ENCODE results near the gene WDR54. TPM values are rescaled to one million over a fixed set of nuclear protein-coding genes. Genes with fewer than 3 reads are reported as not detected.

WDR54 gene
- total RNA-seq, 1 donor from 2014 or later: 11.2 TPM

- Mint-ChIP-seq H3K27me3 (ENCODE audit: low read depth) (no peaks in the 10 kb centered on the region), H3K27ac (ENCODE audit: unreplicated experiment) (no peak overlapping the region), H3K9me3 (ENCODE audit: low read depth) (no peaks in the 10 kb centered on the region), H3K4me3 (ENCODE audit: unreplicated experiment) (no peak overlapping the region), H3K4me1 (ENCODE audit: low read depth) (no peaks in the 10 kb centered on the region), H3K36me3 (ENCODE audit: low read depth) (no peaks in the 10 kb centered on the region)
- no peak for DNase-seq (ENCODE audit: low spot score)
- TF ChIP-seq CTCF (IDR thresholded peaks at IDR 0.05): no peak
Observed at GRCh38 chr2:74401891-74402290, 19.6 kb upstream of the WDR54 start.

GRCh38 chr2:74406035-74406434 is 15.5 kb upstream of the WDR54 start:
- no peak for TF ChIP-seq CTCF (IDR thresholded peaks at IDR 0.05)
- Mint-ChIP-seq H3K27ac (ENCODE audit: unreplicated experiment) (no peak overlapping the region), H3K36me3 (ENCODE audit: low read depth) (no peaks in the 10 kb centered on the region), H3K9me3 (ENCODE audit: low read depth) (no peaks in the 10 kb centered on the region), H3K4me1 (ENCODE audit: low read depth) (no peaks in the 10 kb centered on the region), H3K4me3 (ENCODE audit: unreplicated experiment) (no peak overlapping the region), H3K27me3 (ENCODE audit: low read depth) (peaks cover 10% of the 10 kb centered on the region)
- DNase-seq (ENCODE audit: low spot score): no peak

GRCh38 chr2:74407682-74408081 is 13.8 kb upstream of the WDR54 start:
- peaks cover 10% of the 10 kb centered on the region for H3K27me3 Mint-ChIP-seq (ENCODE audit: low read depth)
- H3K4me3 Mint-ChIP-seq (ENCODE audit: unreplicated experiment): no peak overlapping the region
- no peak for DNase-seq (ENCODE audit: low spot score)
- no peaks in the 10 kb centered on the region for H3K4me1 Mint-ChIP-seq (ENCODE audit: low read depth)
- H3K36me3 Mint-ChIP-seq (ENCODE audit: low read depth): no peaks in the 10 kb centered on the region
- TF ChIP-seq CTCF (IDR thresholded peaks at IDR 0.05): no peak
- no peaks in the 10 kb centered on the region for H3K9me3 Mint-ChIP-seq (ENCODE audit: low read depth)
- no peak overlapping the region for H3K27ac Mint-ChIP-seq (ENCODE audit: unreplicated experiment)

- no peaks in the 10 kb centered on the region for H3K9me3 Mint-ChIP-seq (ENCODE audit: low read depth)
- H3K4me3 Mint-ChIP-seq (ENCODE audit: unreplicated experiment): no peak overlapping the region
- no peak overlapping the region for H3K27ac Mint-ChIP-seq (ENCODE audit: unreplicated experiment)
Observed at GRCh38 chr2:74413001-74413698, 8.4 kb upstream of the WDR54 start.

GRCh38 chr2:74414441-74414840 is 7.1 kb upstream of the WDR54 start:
- no peak overlapping the region for H3K4me3 Mint-ChIP-seq (ENCODE audit: unreplicated experiment)
- peaks cover 5% of the 10 kb centered on the region for H3K27me3 Mint-ChIP-seq (ENCODE audit: low read depth)
- no peak for DNase-seq (ENCODE audit: low spot score)
- H3K4me1 Mint-ChIP-seq (ENCODE audit: low read depth): no peaks in the 10 kb centered on the region
- TF ChIP-seq CTCF (IDR thresholded peaks at IDR 0.05): no peak
- H3K27ac Mint-ChIP-seq (ENCODE audit: unreplicated experiment): no peak overlapping the region
- no peaks in the 10 kb centered on the region for H3K9me3 Mint-ChIP-seq (ENCODE audit: low read depth)
- no peaks in the 10 kb centered on the region for H3K36me3 Mint-ChIP-seq (ENCODE audit: low read depth)

More at GRCh38 chr2:74413001-74413698, 8.4 kb upstream of the WDR54 start:
- peaks cover 13% of the 10 kb centered on the region for H3K27me3 Mint-ChIP-seq (ENCODE audit: low read depth)
- no peak for DNase-seq (ENCODE audit: low spot score)
- H3K36me3 Mint-ChIP-seq (ENCODE audit: low read depth): no peaks in the 10 kb centered on the region
- no peaks in the 10 kb centered on the region for H3K4me1 Mint-ChIP-seq (ENCODE audit: low read depth)
- TF ChIP-seq CTCF (IDR thresholded peaks at IDR 0.05): no peak
